ENCODE results near the gene SMIM29. TPM values are rescaled to one million over a fixed set of nuclear protein-coding genes. Genes with fewer than 3 reads are reported as not detected.

The SMIM29 gene
- total RNA-seq, 3 donors from 2014 or later (not counting 1 experiment from before 2014, with no cell fraction given): 30.8 to 48.0 (median 39.7) TPM

- Histone ChIP-seq H3K9me3 (ENCODE audit: control insufficient read depth, insufficient read depth, low read length) (no peaks in the 10 kb centered on the region), H3K4me1 (ENCODE audit: control insufficient read depth, insufficient read depth, low read length) (peaks cover 15% of the 10 kb centered on the region), H3K4me3 (ENCODE audit: low read length) (no peak overlapping the region), H3K27ac (ENCODE audit: low read length) (no peak overlapping the region), H3K27me3 (ENCODE audit: control insufficient read depth, insufficient read depth, low read length) (no peaks in the 10 kb centered on the region), H3K36me3 (ENCODE audit: control insufficient read depth, insufficient read depth, low read length) (no peaks in the 10 kb centered on the region)
- Mint-ChIP-seq H3K27me3 (ENCODE audit: low read depth in 2 of 2) (no peaks in the 10 kb centered on the region), H3K9me3 (no peaks in the 10 kb centered on the region), H3K36me3 (no peaks in the 10 kb centered on the region), H3K4me3 (no peak overlapping the region), H3K4me1 (peaks cover 12 to 13% of the 10 kb centered on the region in 2 donors), H3K27ac (peak overlapping the region in 1 of 2 donors; percentile 85)
- intact Hi-C loops (cut with micrococcal nuclease): no loop called here
- 88% methylated on average over 5 of the region's 5 CpGs for WGBS (ENCODE audit: insufficient coverage)
- TF ChIP-seq, protein P1, sequence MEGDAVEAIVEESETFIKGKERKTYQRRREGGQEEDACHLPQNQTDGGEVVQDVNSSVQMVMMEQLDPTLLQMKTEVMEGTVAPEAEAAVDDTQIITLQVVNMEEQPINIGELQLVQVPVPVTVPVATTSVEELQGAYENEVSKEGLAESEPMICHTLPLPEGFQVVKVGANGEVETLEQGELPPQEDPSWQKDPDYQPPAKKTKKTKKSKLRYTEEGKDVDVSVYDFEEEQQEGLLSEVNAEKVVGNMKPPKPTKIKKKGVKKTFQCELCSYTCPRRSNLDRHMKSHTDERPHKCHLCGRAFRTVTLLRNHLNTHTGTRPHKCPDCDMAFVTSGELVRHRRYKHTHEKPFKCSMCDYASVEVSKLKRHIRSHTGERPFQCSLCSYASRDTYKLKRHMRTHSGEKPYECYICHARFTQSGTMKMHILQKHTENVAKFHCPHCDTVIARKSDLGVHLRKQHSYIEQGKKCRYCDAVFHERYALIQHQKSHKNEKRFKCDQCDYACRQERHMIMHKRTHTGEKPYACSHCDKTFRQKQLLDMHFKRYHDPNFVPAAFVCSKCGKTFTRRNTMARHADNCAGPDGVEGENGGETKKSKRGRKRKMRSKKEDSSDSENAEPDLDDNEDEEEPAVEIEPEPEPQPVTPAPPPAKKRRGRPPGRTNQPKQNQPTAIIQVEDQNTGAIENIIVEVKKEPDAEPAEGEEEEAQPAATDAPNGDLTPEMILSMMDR (IDR thresholded peaks at IDR 0.05): no peak
- DNase-seq (no peak), ATAC-seq (no peak)
These were observed 15.9 kb downstream of the SMIM29 start for GRCh38 chr6:34232901-34233300.

DNA sequence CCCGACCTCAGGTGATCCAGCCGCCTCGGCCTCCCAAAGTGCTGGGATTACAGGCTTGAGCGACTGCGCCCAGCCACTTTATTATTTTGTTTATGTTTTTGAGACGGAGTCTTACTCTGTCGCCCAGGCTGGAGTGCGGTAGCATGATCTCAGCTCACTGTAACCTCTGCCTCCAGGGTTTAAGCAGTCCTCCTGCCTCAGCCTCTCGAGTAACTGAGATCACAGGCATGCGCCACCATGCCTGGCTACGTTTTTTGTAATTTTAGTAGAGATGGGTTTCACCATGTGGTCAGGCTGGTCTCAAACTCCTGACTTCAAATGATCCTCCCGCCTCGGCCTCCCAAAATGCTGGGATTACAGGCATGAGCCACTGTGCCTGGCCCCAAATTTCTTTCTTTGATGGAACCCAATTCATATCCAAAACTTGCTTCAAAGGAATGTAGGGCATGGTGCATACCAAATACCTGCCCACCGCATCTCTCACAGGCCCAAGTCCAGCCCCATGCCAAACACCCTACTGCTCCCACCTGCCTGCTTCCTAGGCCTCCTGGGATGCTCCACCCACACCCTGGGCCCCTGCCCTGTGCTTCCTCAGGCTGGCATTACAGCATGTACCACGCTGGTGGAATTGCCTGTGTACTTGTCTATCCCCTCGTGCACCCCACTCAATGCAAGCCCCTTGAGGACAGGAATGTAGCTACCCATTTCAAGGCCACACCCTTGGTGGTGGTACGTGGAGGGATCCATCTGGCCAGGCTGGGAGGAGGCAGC, 17.1 kb downstream of the SMIM29 start:
- H3K27me3 Mint-ChIP-seq (ENCODE audit: low read depth in 2 of 2): no peaks in the 10 kb centered on the region
- no peaks in the 10 kb centered on the region for H3K36me3 Mint-ChIP-seq
- H3K4me1 Mint-ChIP-seq: peaks cover 12 to 13% of the 10 kb centered on the region in 2 donors

GRCh38 chr6:34230653-34231371, 18.0 kb downstream of the SMIM29 start:
- Mint-ChIP-seq H3K36me3 (no peaks in the 10 kb centered on the region), H3K9me3 (no peaks in the 10 kb centered on the region), H3K4me1 (peaks cover 2 to 9% of the 10 kb centered on the region in 2 donors), H3K27ac (peak overlapping the region in 1 of 2 donors; percentile 43), H3K27me3 (ENCODE audit: low read depth in 2 of 2) (no peaks in the 10 kb centered on the region), H3K4me3 (no peak overlapping the region)
- no peak for DNase-seq
- no peak overlapping the region for H3K4me3 ChIP-seq (ENCODE audit: low read length)
- 72% methylated on average over 5 of the region's 5 CpGs for WGBS (ENCODE audit: insufficient coverage)
- intact Hi-C loops (cut with micrococcal nuclease): no loop called here
- TF ChIP-seq, protein P1 (IDR thresholded peaks at IDR 0.05): no peak
- H3K9me3 ChIP-seq (ENCODE audit: control insufficient read depth, insufficient read depth, low read length): no peaks in the 10 kb centered on the region
- no peak overlapping the region for H3K27ac ChIP-seq (ENCODE audit: low read length)
- peaks cover 20% of the 10 kb centered on the region for H3K4me1 ChIP-seq (ENCODE audit: control insufficient read depth, insufficient read depth, low read length)
- no peaks in the 10 kb centered on the region for H3K36me3 ChIP-seq (ENCODE audit: control insufficient read depth, insufficient read depth, low read length)
- no peak for ATAC-seq
- H3K27me3 ChIP-seq (ENCODE audit: control insufficient read depth, insufficient read depth, low read length): no peaks in the 10 kb centered on the region

More for the DNA sequence above, 17.1 kb downstream of the SMIM29 start:
- H3K27me3 ChIP-seq (ENCODE audit: control insufficient read depth, insufficient read depth, low read length): no peaks in the 10 kb centered on the region
- H3K36me3 ChIP-seq (ENCODE audit: control insufficient read depth, insufficient read depth, low read length): no peaks in the 10 kb centered on the region
- intact Hi-C loops (cut with micrococcal nuclease): no loop called here
- H3K9me3 ChIP-seq (ENCODE audit: control insufficient read depth, insufficient read depth, low read length): no peaks in the 10 kb centered on the region
- no peak overlapping the region for H3K27ac ChIP-seq (ENCODE audit: low read length)
- 96% methylated on average over 17 of the region's 17 CpGs for WGBS (ENCODE audit: insufficient coverage)
- DNase-seq (no peak), ATAC-seq (no peak)
- peak overlapping the region in 1 of 2 donors; percentile 52 for H3K27ac Mint-ChIP-seq
- TF ChIP-seq, protein P1 (IDR thresholded peaks at IDR 0.05): no peak
- H3K4me3 Mint-ChIP-seq: no peak overlapping the region
- no peaks in the 10 kb centered on the region for H3K9me3 Mint-ChIP-seq
- no peak overlapping the region for H3K4me3 ChIP-seq (ENCODE audit: low read length)
- H3K4me1 ChIP-seq (ENCODE audit: control insufficient read depth, insufficient read depth, low read length): peaks cover 24% of the 10 kb centered on the region

Data from natural killer cell (primary cell).